Measurements from ENCODE around the gene DENND1A.

DENND1A gene

DNA sequence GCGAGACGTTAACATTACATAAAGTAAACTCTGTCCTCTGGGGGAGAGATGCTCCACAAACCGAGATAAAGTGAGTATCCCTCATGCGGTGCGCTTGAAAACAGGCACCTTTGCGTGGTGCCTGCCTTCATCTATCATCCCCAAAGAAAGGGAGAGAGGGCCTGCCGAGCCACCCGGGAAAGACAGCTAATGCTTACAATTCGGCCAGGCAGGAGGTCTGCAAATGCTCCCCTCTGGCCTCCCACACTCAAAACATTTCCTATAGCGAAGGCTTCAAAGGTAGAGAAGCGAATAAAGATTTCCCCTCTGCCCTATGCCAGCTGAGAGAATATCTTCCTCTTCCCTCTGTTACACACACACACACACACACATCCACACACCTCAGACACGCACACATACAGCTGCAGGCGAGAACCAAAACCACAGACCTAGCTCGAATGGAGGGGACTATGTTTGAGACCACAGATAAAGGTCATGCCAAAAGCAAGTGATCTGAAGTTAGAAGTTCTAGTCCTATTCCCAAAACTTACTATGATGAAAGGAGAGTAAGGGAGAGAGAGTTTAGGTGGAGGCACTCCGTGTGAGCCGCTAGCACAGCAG is 441.1 kb downstream of the DENND1A start:
- 52 to 57% methylated on average over 12 of the region's 16 CpGs for WGBS, 2 experiments (ENCODE audit: insufficient coverage in 2 of 2)
- H3K4me3 ChIP-seq (ENCODE audit: extremely low read depth, insufficient read depth, low read length, poor library complexity, severe bottlenecking): no peak overlapping the region
- no peaks in the 10 kb centered on the region for H3K9me3 ChIP-seq (ENCODE audit: control insufficient read depth, low read length)
- H3K36me3 ChIP-seq (ENCODE audit: control insufficient read depth, insufficient read depth, low read length): no peaks in the 10 kb centered on the region
- no peak overlapping the region for H3K27ac ChIP-seq (ENCODE audit: low read depth, low read length, severe bottlenecking)
- no peaks in the 10 kb centered on the region for H3K4me1 ChIP-seq (ENCODE audit: control insufficient read depth, insufficient read depth, low read length, poor library complexity, severe bottlenecking)

- no peaks in the 10 kb centered on the region for H3K36me3 ChIP-seq (ENCODE audit: control insufficient read depth, insufficient read depth, low read length)
- no peaks in the 10 kb centered on the region for H3K9me3 ChIP-seq (ENCODE audit: control insufficient read depth, low read length)
- no peaks in the 10 kb centered on the region for H3K4me1 ChIP-seq (ENCODE audit: control insufficient read depth, insufficient read depth, low read length, poor library complexity, severe bottlenecking)
- H3K27ac ChIP-seq (ENCODE audit: low read depth, low read length, severe bottlenecking): no peak overlapping the region
- no peak overlapping the region for H3K4me3 ChIP-seq (ENCODE audit: extremely low read depth, insufficient read depth, low read length, poor library complexity, severe bottlenecking)
- 83 to 100% methylated on average over 2 of the region's 5 CpGs for WGBS, 2 experiments (ENCODE audit: insufficient coverage in 2 of 2)
Observed at GRCh38 chr9:123487944-123488548, 441.9 kb downstream of the DENND1A start.

- no peaks in the 10 kb centered on the region for H3K36me3 ChIP-seq (ENCODE audit: control insufficient read depth, insufficient read depth, low read length)
- H3K9me3 ChIP-seq (ENCODE audit: control insufficient read depth, low read length): no peaks in the 10 kb centered on the region
- no peaks in the 10 kb centered on the region for H3K4me1 ChIP-seq (ENCODE audit: control insufficient read depth, insufficient read depth, low read length, poor library complexity, severe bottlenecking)
- no peak overlapping the region for H3K27ac ChIP-seq (ENCODE audit: low read depth, low read length, severe bottlenecking)
- 100% methylated on average over 1 of the region's 1 CpG; no CpG with 5 or more reads in 1 of the 2 experiments for WGBS, 2 experiments (ENCODE audit: insufficient coverage in 2 of 2)
- no peak overlapping the region for H3K4me3 ChIP-seq (ENCODE audit: extremely low read depth, insufficient read depth, low read length, poor library complexity, severe bottlenecking)
Observed at GRCh38 chr9:123486431-123486830, 443.5 kb downstream of the DENND1A start.

- no peak overlapping the region for H3K27ac ChIP-seq (ENCODE audit: low read depth, low read length, severe bottlenecking)
- no peaks in the 10 kb centered on the region for H3K36me3 ChIP-seq (ENCODE audit: control insufficient read depth, insufficient read depth, low read length)
- no peak overlapping the region for H3K4me3 ChIP-seq (ENCODE audit: extremely low read depth, insufficient read depth, low read length, poor library complexity, severe bottlenecking)
- no peaks in the 10 kb centered on the region for H3K9me3 ChIP-seq (ENCODE audit: control insufficient read depth, low read length)
- 87 to 89% methylated on average over 3 to 5 of the region's 5 CpGs for WGBS, 2 experiments (ENCODE audit: insufficient coverage in 2 of 2)
- H3K4me1 ChIP-seq (ENCODE audit: control insufficient read depth, insufficient read depth, low read length, poor library complexity, severe bottlenecking): no peaks in the 10 kb centered on the region
Observed at GRCh38 chr9:123485216-123485615, 444.7 kb downstream of the DENND1A start.

DNA sequence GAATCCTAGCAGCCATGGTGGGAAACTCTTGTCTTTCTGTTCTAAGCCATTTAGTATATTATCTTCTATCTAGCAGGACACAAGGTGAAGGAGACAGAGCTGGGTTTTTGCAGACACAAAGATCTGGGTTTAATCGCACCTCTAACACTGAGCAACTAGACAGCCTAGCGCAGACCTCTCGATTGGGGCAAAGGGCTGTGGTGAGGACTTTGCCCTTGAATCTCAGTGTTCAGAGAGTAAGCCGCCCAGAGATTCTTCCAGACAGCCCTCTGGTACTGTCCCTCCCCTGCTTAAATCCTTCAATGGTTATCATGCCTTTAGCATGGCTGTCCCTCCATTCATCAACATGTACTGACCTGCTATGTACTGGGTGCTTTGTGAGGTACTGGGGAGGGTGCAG is 445.8 kb downstream of the DENND1A start:
- H3K4me1 ChIP-seq (ENCODE audit: control insufficient read depth, insufficient read depth, low read length, poor library complexity, severe bottlenecking): no peaks in the 10 kb centered on the region
- no peak overlapping the region for H3K27ac ChIP-seq (ENCODE audit: low read depth, low read length, severe bottlenecking)
- H3K9me3 ChIP-seq (ENCODE audit: control insufficient read depth, low read length): no peaks in the 10 kb centered on the region
- WGBS, 2 experiments (ENCODE audit: insufficient coverage in 2 of 2): 90 to 100% methylated on average over 3 to 4 of the region's 4 CpGs
- H3K4me3 ChIP-seq (ENCODE audit: extremely low read depth, insufficient read depth, low read length, poor library complexity, severe bottlenecking): no peak overlapping the region
- H3K36me3 ChIP-seq (ENCODE audit: control insufficient read depth, insufficient read depth, low read length): no peaks in the 10 kb centered on the region

DNA sequence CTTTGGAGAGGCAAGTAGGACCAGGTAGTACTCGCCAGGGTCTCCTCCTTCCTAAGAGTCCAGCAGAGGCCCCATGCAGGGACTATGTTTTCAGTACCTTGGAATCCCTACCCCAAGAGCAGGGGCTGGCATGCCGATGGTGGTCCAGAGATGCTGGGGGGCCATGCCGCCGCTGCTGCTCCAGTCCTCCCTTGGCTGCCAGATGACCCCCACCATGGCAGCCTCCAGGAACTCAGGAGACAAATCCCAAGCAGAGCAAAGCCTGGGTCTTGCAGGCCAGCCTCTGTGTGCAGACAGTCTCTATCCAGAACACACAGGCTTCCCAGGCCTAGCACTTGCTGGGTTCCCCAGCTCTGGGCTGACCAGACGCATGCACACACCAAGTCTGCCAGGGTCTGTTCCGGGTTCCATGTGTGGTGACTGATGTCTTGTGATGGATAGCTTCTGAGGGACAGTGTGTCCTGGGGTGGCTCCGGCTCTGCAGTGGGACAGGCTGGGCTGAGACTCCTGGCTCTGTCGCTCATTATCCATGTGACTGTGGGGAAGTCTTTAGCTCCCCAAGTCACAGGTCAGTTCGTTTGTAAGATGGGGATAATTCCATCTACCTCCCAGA is 446.6 kb downstream of the DENND1A start:
- Histone ChIP-seq H3K27ac (ENCODE audit: low read depth, low read length, severe bottlenecking) (no peak overlapping the region), H3K4me3 (ENCODE audit: extremely low read depth, insufficient read depth, low read length, poor library complexity, severe bottlenecking) (no peak overlapping the region), H3K4me1 (ENCODE audit: control insufficient read depth, insufficient read depth, low read length, poor library complexity, severe bottlenecking) (no peaks in the 10 kb centered on the region), H3K9me3 (ENCODE audit: control insufficient read depth, low read length) (no peaks in the 10 kb centered on the region), H3K36me3 (ENCODE audit: control insufficient read depth, insufficient read depth, low read length) (no peaks in the 10 kb centered on the region)
- 93 to 95% methylated on average over 6 to 7 of the region's 9 CpGs for WGBS, 2 experiments (ENCODE audit: insufficient coverage in 2 of 2)

DNA sequence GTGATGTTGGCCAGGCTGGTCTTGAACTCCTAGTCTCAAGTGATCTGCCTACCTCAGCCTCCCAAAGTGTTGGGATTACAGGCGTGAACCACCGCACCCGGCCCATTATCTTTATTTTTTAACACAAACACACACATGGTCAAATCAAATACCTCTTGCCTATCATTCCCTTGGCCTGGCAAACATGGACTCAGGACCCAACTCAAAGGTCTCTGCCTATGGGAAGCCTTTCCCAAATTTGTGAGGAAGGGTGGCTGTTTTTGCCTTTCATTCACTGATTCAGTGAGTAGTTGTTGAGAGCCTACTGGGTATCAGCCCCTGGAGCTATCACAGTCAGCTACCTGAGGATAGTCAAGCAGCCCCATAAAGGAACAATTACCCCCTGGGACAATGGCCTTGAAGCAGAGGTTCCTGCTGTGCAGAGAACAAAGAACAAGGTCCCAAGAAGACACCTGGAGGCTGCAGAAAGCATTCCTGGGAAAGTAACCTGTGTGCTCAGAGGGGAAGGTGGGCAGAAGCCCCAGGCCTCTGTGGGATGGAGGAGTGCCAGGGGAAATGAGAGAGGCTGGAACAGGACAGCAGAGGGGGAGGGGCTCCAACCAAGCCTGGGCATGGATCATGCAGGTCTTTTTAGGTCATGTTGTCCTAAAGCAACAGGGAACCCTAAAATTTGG is 447.5 kb downstream of the DENND1A start:
- 86 to 96% methylated on average over 3 of the region's 3 CpGs for WGBS, 2 experiments (ENCODE audit: insufficient coverage in 2 of 2)
- no peak overlapping the region for H3K27ac ChIP-seq (ENCODE audit: low read depth, low read length, severe bottlenecking)
- no peak overlapping the region for H3K4me3 ChIP-seq (ENCODE audit: extremely low read depth, insufficient read depth, low read length, poor library complexity, severe bottlenecking)
- no peaks in the 10 kb centered on the region for H3K4me1 ChIP-seq (ENCODE audit: control insufficient read depth, insufficient read depth, low read length, poor library complexity, severe bottlenecking)
- no peaks in the 10 kb centered on the region for H3K9me3 ChIP-seq (ENCODE audit: control insufficient read depth, low read length)
- no peaks in the 10 kb centered on the region for H3K36me3 ChIP-seq (ENCODE audit: control insufficient read depth, insufficient read depth, low read length)

DNA sequence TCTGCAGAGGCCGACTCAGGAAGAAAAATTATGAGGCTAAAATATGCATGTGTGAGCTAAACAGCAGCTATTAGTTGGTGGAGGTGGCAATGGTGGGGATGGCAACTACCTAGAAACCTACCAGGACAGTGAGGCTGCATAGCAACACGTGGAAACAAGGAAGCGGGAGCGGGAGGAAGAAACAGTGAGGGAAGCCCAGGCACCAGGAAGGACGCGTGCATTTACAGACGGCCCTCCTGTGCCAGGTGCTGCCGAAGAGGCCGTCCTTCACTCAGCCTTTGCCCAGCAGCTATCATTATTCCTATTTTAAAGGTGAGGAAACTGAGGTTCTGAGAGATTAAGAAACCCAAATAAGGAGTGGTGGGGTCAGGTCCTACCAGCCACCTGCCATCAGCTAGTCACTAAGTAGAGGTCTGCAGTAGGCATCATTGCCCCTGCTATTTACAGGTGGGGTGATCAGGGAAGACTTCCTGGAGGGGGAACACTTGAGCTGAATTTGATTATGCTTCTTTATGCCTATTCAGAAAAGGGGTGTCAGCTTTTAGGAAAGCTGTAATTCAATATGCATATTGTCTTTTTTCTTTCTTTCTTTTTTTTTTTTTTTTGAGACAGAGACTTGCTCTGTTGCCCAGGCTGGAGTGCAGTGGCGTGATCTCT is 448.6 kb downstream of the DENND1A start:
- no peak overlapping the region for H3K4me3 ChIP-seq (ENCODE audit: extremely low read depth, insufficient read depth, low read length, poor library complexity, severe bottlenecking)
- 88 to 89% methylated on average over 4 to 5 of the region's 10 CpGs for WGBS, 2 experiments (ENCODE audit: insufficient coverage in 2 of 2)
- no peaks in the 10 kb centered on the region for H3K36me3 ChIP-seq (ENCODE audit: control insufficient read depth, insufficient read depth, low read length)
- no peaks in the 10 kb centered on the region for H3K4me1 ChIP-seq (ENCODE audit: control insufficient read depth, insufficient read depth, low read length, poor library complexity, severe bottlenecking)
- H3K27ac ChIP-seq (ENCODE audit: low read depth, low read length, severe bottlenecking): no peak overlapping the region
- H3K9me3 ChIP-seq (ENCODE audit: control insufficient read depth, low read length): no peaks in the 10 kb centered on the region

DNA sequence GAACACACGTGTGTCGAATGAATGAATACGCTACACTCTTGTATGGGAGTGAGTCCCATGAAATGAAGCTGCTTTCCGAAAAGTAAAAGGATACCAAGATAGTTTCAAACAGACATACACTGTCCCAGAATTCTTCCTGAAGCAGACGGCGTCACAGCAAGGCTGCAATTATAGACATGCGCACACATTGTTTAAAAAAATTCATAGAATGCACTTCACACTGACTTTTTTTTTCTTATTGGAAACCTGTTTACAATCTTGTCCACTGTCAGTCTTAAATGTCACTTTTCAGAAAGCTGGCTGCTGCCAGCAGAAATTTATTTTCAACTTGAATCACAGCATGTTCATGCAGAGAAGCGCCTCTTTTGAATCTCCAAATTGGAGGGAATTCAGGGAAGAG is 449.1 kb downstream of the DENND1A start:
- Histone ChIP-seq H3K4me1 (ENCODE audit: control insufficient read depth, insufficient read depth, low read length, poor library complexity, severe bottlenecking) (no peaks in the 10 kb centered on the region), H3K27ac (ENCODE audit: low read depth, low read length, severe bottlenecking) (no peak overlapping the region), H3K36me3 (ENCODE audit: control insufficient read depth, insufficient read depth, low read length) (no peaks in the 10 kb centered on the region), H3K4me3 (ENCODE audit: extremely low read depth, insufficient read depth, low read length, poor library complexity, severe bottlenecking) (no peak overlapping the region), H3K9me3 (ENCODE audit: control insufficient read depth, low read length) (no peaks in the 10 kb centered on the region)
- WGBS, 2 experiments (ENCODE audit: insufficient coverage in 2 of 2): 93 to 97% methylated on average over 4 to 7 of the region's 8 CpGs

GRCh38 chr9:123480096-123480495 is 449.8 kb downstream of the DENND1A start:
- Histone ChIP-seq H3K27ac (ENCODE audit: low read depth, low read length, severe bottlenecking) (no peak overlapping the region), H3K4me1 (ENCODE audit: control insufficient read depth, insufficient read depth, low read length, poor library complexity, severe bottlenecking) (no peaks in the 10 kb centered on the region), H3K9me3 (ENCODE audit: control insufficient read depth, low read length) (no peaks in the 10 kb centered on the region), H3K36me3 (ENCODE audit: control insufficient read depth, insufficient read depth, low read length) (no peaks in the 10 kb centered on the region), H3K4me3 (ENCODE audit: extremely low read depth, insufficient read depth, low read length, poor library complexity, severe bottlenecking) (no peak overlapping the region)
- 96% methylated on average over 8 to 9 of the region's 9 CpGs for WGBS, 2 experiments (ENCODE audit: insufficient coverage in 2 of 2)
